Measurements from ENCODE around the gene DIDO1. TPM values are rescaled to one million over a fixed set of nuclear protein-coding genes. Genes with fewer than 3 reads are reported as not detected.
A peak's percentile ranks its signal among the peaks of the same experiment; 100 is the strongest.

The DIDO1 gene
- polyA plus RNA-seq, 1 experiment, result 19.8 TPM

GRCh38 chr20:62897666-62898065 lies 28.6 kb downstream of the DIDO1 start:
- H3K36me3 ChIP-seq (ENCODE audit: control insufficient read depth, insufficient read depth, low read length), result peaks cover 20% of the 10 kb centered on the region
- no peaks in the 10 kb centered on the region for H3K27me3 ChIP-seq (ENCODE audit: control insufficient read depth, insufficient read depth, low read length)
- DNase-seq (ENCODE audit: low read depth), result no peak
- CTCF ChIA-PET, result interaction anchor here (0.6 to 1.8 kb wide), 5 partner anchors 10 to 112 kb away, joined by 3 to 7 read pairs (median 3); no protein-coding TSS in a partner anchor
- no peak overlapping the region for H3K4me3 ChIP-seq (ENCODE audit: low read depth, low read length)
- no peak for TF ChIP-seq CTCF (IDR thresholded peaks at IDR 0.05; ENCODE audit: insufficient read depth, low read depth, low read length)
- POLR2A ChIA-PET, result no interaction called here

GRCh38 chr20:62896526-62896925 lies 29.8 kb downstream of the DIDO1 start:
- no peak overlapping the region for H3K4me3 ChIP-seq (ENCODE audit: low read depth, low read length)
- H3K27me3 ChIP-seq (ENCODE audit: control insufficient read depth, insufficient read depth, low read length), result no peaks in the 10 kb centered on the region
- no peak for DNase-seq (ENCODE audit: low read depth)
- H3K36me3 ChIP-seq (ENCODE audit: control insufficient read depth, insufficient read depth, low read length), result peaks cover 24% of the 10 kb centered on the region
- ChIA-PET POLR2A (no interaction called here), CTCF (interaction anchor here (1.4 kb wide), 1 partner anchor 76 kb away, joined by 3 read pairs; no protein-coding TSS in a partner anchor)
- no peak for TF ChIP-seq CTCF (IDR thresholded peaks at IDR 0.05; ENCODE audit: insufficient read depth, low read depth, low read length)

- no peak for DNase-seq (ENCODE audit: low read depth)
- TF ChIP-seq CTCF (IDR thresholded peaks at IDR 0.05; ENCODE audit: insufficient read depth, low read depth, low read length), result no peak
- ChIA-PET POLR2A (no interaction called here), CTCF (no interaction called here)
- Histone ChIP-seq H3K4me3 (ENCODE audit: low read depth, low read length) (no peak overlapping the region), H3K27me3 (ENCODE audit: control insufficient read depth, insufficient read depth, low read length) (no peaks in the 10 kb centered on the region), H3K36me3 (ENCODE audit: control insufficient read depth, insufficient read depth, low read length) (peaks cover 29% of the 10 kb centered on the region)
Observed at GRCh38 chr20:62895539-62895938, 30.8 kb downstream of the DIDO1 start.

GRCh38 chr20:62894261-62894660 lies 32.0 kb downstream of the DIDO1 start:
- Histone ChIP-seq H3K36me3 (ENCODE audit: control insufficient read depth, insufficient read depth, low read length) (peaks cover 37% of the 10 kb centered on the region), H3K27me3 (ENCODE audit: control insufficient read depth, insufficient read depth, low read length) (no peaks in the 10 kb centered on the region), H3K4me3 (ENCODE audit: low read depth, low read length) (no peak overlapping the region)
- TF ChIP-seq CTCF (IDR thresholded peaks at IDR 0.05; ENCODE audit: insufficient read depth, low read depth, low read length), result no peak
- no peak for DNase-seq (ENCODE audit: low read depth)
- ChIA-PET CTCF (interaction anchor here (0.8 to 2.2 kb wide), 4 partner anchors 14 to 115 kb away, joined by 3 to 10 read pairs (median 6); no protein-coding TSS in a partner anchor), POLR2A (no interaction called here)

GRCh38 chr20:62893700-62894099 lies 32.6 kb downstream of the DIDO1 start:
- DNase-seq (ENCODE audit: low read depth), result no peak
- H3K4me3 ChIP-seq (ENCODE audit: low read depth, low read length), result no peak overlapping the region
- CTCF ChIA-PET, result interaction anchor here (0.6 to 2.2 kb wide), 5 partner anchors 14 to 115 kb away, joined by 3 to 10 read pairs (median 5); no protein-coding TSS in a partner anchor
- H3K36me3 ChIP-seq (ENCODE audit: control insufficient read depth, insufficient read depth, low read length), result peaks cover 39% of the 10 kb centered on the region
- 0 out of 2 replicates have a peak, but pooled peaks have one; percentile 6 for TF ChIP-seq CTCF (IDR thresholded peaks at IDR 0.05; ENCODE audit: insufficient read depth, low read depth, low read length)
- no peaks in the 10 kb centered on the region for H3K27me3 ChIP-seq (ENCODE audit: control insufficient read depth, insufficient read depth, low read length)
- POLR2A ChIA-PET, result no interaction called here

Measured in BJ (cell line).